GM19395 (cell line): ENCODE results near the gene PTPN6.
"Not testable (repeated sequence)": the region's sequence is repeated elsewhere in the genome, so short reads cannot be mapped to it uniquely, and the experiment has no call there.

Source experiments
- ATAC-seq: cut with Tn5 transposase; IDR thresholded peaks from one replicate; pipeline ENCODE4 v1.9.1; 2021; ENCODE audit warnings: mild to moderate bottlenecking, moderate library complexity; ENCODE audit not compliant: unreplicated experiment

PTPN6 gene

DNA sequence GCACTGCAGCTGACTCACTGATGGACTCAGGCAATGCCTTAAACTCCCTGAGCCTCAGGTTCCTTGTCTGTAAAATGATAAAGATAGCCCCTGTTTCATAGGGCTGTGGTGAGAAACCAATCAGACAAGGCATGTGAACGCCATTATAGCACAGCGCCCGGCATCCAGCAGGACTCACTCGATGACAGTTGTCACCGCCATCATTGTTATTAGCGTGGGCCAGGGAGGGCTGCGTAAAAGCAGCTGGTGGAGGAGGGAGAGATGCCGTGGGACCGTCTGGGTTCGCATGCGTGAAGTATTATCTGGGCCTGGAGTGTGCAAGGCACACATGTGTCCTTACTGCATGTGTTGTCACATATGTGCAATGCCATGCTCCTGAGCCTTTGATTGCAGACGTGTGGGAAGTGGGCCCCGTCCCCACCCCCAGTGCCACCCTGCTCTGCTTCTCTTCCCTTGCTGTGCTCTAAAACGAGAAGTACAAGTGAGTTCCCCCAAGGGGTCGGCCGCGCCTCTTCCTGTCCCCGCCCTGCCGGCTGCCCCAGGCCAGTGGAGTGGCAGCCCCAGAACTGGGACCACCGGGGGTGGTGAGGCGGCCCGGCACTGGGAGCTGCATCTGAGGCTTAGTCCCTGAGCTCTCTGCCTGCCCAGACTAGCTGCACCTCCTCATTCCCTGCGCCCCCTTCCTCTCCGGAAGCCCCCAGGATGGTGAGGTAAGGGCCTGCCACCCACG is at the start of gene PTPN6:
TSS of gene PTPN6 (plus strand) at position 546 of the 730 bp plus-strand sequence. CDS start at position 703, 157 bp downstream.
- peak; percentile 22 for ATAC-seq

DNA sequence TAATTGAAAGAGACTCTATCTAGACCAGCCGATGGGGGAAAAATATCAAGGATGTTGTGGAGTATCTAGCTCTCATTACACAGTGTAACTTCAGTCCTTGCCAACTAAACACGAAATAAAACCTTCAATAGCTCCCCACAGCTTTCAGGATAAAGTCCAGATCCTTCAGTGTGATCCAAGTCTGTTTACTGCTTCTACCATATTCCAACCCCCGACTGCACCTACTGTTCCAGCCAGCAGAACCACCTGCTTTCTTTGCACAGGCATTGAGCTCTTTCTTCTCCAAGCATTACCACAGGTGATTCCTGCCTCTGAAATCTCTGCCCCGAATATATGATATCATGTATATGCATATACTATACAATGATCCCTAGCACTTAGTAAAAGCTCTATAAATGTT is 48.7 kb upstream of the PTPN6 start:
- ATAC-seq, result no peak

DNA sequence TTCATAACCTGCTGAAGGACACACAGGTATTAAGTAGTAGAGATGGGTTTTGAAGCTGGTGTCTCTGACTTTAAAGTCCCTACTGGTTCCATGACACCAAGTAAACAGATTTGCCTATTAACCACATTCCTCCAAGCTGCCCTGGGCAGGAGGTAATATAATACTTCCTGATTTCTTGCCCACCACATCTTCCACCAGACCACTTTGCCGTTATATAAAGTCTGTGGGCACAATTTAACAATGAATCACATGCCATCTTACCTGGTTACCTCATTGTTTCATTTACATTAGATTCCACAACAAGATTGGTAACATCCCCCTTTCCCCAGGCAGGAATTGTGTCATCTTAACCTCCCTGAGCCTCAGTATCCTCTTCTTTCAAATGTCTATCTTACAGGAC is 47.4 kb upstream of the PTPN6 start:
- ATAC-seq, result no peak

DNA sequence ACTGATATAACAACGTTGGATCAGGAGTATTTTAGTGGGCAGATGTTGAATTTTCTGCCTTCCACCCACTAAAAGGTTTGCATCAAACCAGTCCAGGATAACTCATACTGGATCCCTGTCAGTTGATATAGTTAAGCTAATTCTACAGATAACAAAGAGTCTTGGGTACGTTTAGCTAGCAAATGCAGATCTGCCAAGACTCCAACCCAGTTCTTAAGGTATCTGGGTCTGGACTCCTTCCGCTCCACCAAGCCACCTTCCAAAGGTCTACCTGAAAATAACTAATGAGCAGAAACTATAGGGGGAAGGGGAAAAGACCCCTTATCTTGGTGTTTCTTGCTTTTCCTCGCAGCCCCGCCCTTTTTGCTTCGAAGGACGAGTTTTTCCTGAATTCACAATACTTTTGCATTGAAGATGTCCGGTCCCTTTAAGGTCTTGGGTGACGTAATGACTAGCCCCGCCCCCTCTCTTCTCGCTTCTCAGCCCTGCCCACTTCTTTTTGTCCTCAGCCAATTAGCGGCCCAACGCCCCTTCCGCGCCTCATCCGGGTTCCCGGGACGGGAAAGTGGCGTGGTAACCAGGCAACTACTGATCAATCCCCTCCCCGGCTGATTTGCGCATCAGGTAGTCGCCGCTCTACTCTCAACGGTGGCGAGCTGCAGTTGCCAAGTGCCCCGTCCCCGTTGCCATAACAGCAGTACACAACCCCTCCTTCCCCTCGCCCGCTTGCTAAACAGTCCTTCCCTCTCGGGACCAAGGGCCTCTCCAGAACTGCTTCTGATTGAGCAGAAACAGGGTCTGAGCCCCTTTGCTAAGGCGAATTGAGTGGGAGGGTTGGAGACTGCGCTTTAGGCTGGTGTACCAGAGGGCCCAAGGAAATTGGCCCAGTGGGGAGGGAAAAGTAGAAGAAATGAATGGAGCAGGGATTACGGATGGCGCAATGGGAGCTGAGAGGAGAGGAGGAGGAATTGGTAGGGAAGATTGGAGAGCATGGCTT is 46.6 kb upstream of the PTPN6 start, which contains the start of gene LRRC23:
TSS of gene LRRC23 (plus strand) at position 543 of the 997 bp plus-strand sequence. CDS start 812 bp downstream, outside the sequence.
- peak; percentile 96 for ATAC-seq

DNA sequence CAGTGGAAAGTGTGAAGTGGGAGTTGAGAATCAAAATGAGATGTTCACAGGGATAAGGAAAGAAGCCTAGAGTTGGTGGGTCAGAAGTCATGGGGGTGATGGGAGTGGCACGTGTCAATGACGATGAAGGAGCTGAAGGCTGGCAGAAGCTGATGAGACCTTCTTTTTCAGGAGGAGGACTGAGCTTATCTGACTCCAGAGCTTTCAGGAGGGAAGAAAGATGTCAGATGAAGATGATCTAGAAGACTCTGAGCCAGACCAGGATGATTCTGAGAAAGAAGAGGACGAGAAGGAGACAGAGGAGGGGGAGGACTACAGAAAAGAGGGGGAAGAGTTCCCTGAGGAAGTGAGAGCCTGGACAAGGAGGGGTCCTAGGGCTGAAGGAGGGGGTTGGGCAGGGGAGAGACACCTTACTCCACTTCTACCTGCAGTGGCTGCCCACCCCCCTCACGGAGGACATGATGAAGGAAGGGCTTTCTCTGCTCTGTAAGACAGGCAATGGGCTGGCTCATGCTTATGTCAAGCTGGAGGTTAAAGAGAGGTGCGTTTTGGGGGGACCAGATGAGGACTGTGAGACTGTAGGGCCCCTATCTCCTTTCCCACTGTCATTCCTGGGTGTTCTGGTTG is 45.6 kb upstream of the PTPN6 start:
- ATAC-seq, result no peak

DNA sequence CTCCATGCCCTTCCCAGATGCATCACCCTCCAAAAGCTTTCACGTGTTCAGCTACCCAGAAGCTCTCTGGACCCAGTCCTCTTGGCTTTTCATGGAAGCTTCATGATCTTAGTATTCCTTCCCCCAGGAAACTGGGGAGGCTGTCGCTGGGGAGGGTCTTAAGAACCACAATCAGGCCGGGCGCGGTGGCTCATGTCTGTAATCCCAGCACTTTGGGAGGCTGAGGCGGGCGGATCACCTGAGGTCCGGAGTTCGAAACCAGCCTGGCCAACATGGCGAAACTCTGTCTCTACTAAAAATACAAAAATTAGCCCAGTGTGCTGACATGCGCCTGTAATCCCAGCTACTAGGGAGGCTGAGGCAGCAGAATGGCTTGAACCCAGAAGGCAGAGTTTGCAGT is 43.0 kb upstream of the PTPN6 start:
- not testable (repeated sequence) for ATAC-seq

DNA sequence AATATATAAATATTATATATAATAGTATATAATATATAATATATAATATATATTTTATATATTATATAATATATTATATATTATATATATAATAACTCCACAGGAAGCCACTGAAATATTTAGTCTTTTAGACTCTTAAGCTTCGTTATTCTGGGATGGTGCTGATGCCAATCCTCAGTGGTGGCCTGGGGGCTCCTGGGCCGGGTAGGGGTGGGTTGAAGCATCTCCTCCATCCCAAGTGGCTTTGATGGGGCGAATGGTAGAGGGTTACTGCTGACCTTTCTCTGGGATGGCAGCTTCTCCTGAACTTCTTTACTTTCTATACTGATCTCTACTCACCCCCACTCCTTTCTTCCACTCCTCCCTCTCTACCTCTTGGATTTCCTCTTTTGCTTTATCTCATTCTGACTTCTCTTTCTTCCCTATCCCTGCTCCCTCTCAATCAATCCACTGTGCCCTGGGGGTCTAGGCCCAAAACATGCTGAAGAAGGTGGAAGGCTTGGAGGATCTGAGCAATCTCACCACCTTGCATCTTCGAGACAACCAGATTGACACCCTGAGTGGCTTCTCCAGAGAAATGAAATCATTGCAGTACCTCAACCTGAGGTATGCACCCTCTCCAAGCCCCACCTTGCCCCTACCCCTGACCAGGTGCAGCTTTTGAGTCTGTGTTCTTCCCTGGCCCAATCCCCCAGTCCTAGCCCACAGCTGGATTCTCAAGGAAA is 41.6 kb upstream of the PTPN6 start:
- no peak for ATAC-seq

DNA sequence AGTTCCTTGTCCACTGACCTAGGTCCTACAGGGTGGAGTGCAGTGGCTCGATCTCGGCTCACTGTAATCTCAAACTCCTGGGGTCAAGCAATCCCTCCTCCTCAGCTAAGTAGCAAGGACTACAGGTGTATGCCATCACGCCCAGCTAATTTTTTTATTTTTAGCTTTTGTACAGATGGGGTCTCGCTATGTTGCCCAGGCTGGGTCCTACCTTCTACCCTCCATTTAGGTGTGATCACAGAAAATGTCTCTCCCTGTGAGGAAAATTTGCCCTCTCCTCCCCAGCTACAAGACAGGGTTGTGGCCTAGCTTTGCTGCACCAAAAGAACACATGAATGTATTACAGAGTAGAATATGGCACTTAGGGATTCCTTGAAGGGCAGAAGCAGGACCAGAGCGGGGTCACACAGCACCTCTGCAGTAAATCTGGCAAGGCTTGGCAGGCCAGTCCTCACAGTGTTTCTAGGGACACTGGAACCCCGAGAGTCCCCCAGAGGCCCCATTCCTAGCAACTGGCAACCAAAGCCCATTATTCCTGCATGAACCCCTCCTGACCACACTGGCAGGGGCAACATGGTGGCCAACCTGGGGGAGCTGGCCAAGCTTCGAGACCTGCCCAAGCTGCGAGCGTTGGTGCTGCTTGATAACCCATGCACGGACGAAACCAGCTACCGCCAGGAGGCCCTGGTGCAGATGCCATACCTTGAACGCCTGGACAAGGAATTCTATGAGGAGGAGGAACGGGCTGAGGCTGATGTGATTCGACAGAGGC is 38.8 kb upstream of the PTPN6 start:
- ATAC-seq, result no peak

DNA sequence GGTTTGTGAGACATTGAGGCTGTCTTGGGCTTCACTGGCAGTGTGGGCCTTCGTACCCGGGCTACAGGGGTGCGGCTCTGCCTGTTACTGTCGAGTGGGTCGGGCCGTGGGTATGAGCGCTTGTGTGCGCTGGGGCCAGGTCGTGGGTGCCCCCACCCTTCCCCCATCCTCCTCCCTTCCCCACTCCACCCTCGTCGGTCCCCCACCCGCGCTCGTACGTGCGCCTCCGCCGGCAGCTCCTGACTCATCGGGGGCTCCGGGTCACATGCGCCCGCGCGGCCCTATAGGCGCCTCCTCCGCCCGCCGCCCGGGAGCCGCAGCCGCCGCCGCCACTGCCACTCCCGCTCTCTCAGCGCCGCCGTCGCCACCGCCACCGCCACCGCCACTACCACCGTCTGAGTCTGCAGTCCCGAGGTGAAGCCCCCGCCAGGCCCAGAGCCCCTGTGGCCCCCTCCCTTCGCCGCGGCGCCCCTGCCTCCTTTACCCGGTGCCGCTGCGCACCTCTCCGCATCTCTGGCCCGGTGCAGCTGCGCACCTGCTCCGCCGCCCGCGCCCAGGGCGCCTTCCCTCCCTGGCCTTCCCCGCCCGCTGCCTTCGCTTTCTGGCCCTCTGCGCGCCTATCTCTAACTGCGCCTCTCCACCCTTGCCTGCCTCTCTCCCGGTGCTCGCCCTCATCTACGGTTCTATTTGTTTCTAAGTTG is 36.8 kb upstream of the PTPN6 start, which contains the start of gene ENO2:
TSS of gene ENO2 (plus strand) at position 335 of the 701 bp plus-strand sequence. CDS start 1,253 bp downstream, outside the sequence.
- peak; percentile 73 for ATAC-seq

DNA sequence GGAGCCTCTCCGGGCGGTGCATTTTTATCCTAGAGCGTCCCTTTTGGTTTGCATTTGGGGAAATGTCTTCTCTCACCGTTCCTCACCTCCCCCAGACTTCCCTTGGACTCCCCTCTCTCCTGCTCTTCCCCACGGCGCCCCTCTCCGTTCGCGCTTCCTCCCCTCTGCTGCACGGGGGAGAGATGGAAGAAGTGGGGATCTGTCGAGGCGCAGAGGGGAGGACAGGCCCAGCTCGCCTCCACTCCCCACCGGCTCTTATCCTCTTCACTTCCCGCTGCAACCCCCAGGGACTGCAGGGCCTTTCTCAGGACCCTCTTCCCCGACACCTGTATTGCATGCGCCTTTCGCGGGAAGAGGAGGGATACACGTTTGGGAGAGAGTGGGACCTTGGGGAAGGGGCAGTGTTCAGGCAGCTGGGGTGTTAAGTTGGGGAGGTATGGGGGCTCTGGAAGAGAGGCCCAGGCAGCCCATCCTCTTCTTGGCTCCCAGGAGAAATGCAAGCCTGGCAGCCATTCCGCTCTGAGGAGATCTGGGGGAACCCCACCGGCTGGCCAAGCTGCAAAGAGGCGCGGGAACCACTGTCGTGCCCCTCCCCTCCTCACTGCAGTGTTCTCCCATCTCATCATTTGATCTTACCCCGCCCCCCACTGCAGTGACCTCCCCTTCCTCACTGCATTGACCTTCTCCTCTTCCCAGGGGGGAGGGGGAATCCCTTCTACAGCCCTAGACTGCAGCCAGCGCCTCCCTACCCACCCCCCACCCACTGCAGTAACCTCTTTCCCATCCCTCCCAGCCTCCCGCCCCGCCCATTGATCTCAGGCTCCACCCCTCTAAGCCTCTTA is 36.0 kb upstream of the PTPN6 start:
- ATAC-seq, result no peak

DNA sequence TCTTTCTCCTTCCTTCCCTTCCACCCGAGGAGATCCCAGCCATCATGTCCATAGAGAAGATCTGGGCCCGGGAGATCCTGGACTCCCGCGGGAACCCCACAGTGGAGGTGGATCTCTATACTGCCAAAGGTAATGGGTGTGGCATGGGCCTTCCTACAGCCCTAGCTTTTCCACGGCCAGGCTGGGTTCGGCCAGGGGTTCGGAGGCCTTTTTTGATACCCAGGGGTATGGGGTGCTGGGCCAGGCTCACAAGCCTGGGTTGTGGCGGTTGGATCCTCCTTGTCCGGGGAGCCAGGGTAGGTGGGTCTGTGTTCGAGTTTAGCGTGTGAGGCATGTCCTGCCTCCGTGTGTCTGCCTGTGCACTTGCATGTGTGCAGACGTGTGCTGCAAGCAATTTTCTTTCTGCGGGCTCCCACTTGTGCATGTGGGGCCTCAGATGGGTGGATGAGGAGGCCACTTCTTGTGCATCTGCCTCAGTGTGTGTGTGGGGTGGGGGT is 35.3 kb upstream of the PTPN6 start:
- no peak for ATAC-seq

DNA sequence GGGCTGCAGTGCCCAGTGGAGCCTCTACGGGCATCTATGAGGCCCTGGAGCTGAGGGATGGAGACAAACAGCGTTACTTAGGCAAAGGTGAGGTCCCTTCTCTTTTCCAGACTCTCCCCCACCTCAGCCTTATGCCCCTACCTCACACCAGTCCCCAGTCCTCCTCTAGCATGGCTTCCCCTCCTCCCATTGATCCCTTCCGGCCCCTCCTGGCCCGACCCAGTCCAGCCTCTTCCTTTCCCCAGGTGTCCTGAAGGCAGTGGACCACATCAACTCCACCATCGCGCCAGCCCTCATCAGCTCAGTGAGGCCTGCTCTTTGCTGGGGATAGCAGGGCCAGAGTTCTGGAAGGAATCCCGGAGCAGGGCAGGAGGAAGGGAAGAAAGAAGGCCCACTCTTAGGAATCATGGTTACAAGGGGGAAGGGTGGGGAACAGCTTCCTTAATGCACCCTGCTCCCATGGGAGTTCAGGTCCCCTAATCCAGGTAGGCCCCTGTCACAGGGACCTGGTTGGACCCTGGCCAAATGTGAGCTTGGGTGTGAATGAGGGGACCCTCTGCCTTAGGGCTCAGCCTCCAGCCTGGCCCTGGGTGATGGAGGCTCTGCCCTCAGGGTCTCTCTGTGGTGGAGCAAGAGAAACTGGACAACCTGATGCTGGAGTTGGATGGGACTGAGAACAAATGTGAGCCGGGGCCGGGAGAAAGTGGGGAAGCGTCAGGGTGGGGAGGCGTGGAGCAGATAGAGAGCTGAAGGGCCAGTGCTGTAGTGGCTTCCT is 34.5 kb upstream of the PTPN6 start:
- ATAC-seq, result no peak

DNA sequence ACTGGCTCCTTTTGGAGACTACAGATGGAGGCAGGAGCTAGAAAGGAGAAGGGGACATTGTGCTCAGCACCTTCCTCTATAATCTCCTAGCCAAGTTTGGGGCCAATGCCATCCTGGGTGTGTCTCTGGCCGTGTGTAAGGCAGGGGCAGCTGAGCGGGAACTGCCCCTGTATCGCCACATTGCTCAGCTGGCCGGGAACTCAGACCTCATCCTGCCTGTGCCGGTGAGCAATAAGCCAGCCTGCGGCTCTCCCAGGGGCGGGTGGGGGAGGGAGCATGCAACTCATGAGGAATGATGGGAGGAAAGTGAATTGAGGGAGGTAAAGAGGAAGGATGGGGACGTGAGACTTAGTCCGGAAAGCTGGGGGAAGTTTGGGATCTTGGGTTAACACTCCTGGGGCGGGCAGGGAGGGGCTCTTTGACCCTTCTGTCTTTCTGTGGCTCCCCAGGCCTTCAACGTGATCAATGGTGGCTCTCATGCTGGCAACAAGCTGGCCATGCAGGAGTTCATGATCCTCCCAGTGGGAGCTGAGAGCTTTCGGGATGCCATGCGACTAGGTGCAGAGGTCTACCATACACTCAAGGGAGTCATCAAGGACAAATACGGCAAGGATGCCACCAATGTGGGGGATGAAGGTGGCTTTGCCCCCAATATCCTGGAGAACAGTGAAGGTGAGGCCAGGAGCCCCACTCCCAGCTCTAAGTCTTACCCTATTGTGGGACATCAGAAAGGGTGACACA is 33.5 kb upstream of the PTPN6 start:
- ATAC-seq, result no peak

DNA sequence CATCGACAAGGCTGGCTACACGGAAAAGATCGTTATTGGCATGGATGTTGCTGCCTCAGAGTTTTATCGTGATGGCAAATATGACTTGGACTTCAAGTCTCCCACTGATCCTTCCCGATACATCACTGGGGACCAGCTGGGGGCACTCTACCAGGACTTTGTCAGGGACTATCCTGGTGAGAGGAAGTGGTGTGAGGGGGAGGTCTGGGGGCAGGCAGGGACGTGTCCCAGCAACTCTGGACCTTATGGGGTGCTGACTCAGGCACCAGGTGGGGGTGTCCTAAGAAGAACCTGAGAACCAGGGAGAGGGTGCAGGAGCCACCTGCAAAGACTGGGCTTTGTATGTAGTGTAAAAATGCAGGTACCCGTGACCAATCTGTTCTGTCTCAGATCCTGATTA is 31.6 kb upstream of the PTPN6 start:
- ATAC-seq, result no peak

DNA sequence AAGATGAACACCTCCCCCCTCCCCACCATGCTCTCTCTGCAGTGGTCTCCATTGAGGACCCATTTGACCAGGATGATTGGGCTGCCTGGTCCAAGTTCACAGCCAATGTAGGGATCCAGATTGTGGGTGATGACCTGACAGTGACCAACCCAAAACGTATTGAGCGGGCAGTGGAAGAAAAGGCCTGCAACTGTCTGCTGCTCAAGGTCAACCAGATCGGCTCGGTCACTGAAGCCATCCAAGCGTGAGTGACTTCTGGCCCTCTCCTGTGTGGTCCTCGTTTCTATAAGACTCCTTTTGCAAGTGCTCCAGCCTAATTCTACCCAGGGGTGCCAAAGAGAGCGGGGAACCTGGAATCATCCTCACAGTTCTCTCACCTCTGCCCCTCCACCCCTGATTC is 29.6 kb upstream of the PTPN6 start:
- ATAC-seq, result no peak
